ENCODE results near the gene SHISA9.

DNA sequence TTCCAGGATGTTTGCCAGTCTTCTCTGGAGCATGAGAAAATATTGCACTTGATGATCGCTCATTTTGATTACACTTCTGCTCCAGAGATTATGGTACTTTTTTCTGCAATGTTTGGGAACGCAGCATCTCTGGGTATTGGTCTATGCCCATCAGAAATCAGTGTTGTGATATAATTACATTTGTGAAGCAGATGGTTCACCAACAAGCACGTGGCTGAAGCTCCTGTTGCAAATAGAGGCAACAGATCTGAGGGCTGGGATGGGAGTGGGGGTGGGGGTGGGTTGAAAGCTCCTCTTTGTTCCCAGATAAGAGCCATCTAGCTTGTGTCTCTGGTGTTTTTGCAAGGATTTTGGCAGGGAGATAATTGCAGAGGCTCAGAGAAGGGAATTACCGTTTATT is 252.3 kb downstream of the SHISA9 start:
- TF ChIP-seq CTCF (IDR thresholded peaks at IDR 0.05; ENCODE audit: low read depth, low read length, missing input control) (no peak), MAX (IDR thresholded peaks at IDR 0.05) (no peak), RXRA (IDR thresholded peaks at IDR 0.05) (no peak)
- TF ChIP-seq, protein P1, sequence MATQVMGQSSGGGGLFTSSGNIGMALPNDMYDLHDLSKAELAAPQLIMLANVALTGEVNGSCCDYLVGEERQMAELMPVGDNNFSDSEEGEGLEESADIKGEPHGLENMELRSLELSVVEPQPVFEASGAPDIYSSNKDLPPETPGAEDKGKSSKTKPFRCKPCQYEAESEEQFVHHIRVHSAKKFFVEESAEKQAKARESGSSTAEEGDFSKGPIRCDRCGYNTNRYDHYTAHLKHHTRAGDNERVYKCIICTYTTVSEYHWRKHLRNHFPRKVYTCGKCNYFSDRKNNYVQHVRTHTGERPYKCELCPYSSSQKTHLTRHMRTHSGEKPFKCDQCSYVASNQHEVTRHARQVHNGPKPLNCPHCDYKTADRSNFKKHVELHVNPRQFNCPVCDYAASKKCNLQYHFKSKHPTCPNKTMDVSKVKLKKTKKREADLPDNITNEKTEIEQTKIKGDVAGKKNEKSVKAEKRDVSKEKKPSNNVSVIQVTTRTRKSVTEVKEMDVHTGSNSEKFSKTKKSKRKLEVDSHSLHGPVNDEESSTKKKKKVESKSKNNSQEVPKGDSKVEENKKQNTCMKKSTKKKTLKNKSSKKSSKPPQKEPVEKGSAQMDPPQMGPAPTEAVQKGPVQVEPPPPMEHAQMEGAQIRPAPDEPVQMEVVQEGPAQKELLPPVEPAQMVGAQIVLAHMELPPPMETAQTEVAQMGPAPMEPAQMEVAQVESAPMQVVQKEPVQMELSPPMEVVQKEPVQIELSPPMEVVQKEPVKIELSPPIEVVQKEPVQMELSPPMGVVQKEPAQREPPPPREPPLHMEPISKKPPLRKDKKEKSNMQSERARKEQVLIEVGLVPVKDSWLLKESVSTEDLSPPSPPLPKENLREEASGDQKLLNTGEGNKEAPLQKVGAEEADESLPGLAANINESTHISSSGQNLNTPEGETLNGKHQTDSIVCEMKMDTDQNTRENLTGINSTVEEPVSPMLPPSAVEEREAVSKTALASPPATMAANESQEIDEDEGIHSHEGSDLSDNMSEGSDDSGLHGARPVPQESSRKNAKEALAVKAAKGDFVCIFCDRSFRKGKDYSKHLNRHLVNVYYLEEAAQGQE (IDR thresholded peaks at IDR 0.05) = no peak
